ENCODE data around the gene TLR2.

The TLR2 gene, protein sequence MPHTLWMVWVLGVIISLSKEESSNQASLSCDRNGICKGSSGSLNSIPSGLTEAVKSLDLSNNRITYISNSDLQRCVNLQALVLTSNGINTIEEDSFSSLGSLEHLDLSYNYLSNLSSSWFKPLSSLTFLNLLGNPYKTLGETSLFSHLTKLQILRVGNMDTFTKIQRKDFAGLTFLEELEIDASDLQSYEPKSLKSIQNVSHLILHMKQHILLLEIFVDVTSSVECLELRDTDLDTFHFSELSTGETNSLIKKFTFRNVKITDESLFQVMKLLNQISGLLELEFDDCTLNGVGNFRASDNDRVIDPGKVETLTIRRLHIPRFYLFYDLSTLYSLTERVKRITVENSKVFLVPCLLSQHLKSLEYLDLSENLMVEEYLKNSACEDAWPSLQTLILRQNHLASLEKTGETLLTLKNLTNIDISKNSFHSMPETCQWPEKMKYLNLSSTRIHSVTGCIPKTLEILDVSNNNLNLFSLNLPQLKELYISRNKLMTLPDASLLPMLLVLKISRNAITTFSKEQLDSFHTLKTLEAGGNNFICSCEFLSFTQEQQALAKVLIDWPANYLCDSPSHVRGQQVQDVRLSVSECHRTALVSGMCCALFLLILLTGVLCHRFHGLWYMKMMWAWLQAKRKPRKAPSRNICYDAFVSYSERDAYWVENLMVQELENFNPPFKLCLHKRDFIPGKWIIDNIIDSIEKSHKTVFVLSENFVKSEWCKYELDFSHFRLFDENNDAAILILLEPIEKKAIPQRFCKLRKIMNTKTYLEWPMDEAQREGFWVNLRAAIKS

DNA sequence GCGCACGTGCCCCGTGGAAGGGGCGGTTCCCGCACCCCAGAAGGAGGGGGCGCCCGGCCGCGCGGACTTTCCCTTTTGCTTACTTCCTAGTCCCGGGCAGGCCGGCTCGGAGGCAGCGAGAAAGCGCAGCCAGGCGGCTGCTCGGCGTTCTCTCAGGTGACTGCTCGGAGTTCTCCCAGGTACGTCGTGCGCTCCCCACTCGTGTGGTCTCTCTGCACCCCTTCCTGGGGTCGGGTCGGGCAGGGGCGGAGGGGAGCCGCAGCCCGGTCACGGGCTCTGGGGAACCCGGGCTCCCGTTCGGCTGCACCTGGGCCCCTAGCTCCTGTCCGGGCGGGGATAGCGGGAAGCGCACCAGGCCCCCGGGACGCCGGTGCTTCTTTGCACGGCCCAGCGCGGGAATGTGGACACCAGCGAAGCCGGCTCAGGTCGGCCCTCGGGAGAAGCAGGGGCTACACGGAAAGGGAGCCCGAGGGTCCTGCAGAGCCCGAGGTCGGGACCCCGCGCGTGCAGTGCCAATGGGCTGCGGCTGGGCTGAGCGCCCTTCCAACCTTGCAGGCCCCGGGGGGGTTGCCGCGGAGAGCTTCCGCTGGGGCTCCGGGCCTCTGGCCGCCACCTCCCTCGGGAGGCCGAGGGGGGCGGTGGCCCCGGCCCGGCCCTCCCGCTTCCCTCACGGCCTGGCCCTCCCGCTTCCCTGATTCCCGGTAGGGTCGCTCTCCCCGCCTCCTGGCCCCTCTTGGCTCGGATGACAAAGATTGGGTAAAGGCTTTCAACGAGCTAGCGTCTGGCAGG lies at the start of gene TLR2:
Gene TLR2 (plus strand): TSS at position 99 of the 789 bp plus-strand sequence. CDS start 18,628 bp downstream, outside the sequence.
- peak; percentile 68 for DNase-seq

DNA sequence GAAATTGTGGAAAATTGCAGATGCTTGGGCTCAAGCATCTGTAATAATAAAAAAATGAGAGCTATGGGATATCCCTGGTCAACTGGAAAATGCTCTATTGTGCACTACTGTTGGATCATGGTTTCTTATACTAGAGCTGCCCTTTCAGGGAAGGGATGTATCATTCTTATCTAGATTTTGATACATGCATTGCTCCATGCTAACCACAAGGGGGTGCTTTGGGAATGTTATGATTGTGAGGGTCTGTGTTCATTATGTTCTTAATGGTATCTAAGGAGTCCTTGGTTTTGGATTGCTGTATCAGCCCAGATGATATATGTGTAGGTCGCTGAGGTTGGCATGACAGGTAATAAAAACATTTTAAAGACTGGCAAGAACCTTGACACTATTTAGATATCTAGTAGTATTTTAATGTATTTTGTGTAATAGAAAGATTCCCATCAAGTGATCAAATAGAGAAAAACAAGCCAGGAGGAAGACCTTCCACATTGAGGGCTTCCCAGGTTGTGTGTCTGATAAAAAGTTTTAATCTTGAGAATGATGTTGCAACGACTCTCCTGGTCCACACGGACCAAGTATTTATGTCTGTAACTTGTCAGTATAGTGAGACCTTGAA lies 49.2 kb upstream of the TLR2 start:
- no peak for DNase-seq

DNA sequence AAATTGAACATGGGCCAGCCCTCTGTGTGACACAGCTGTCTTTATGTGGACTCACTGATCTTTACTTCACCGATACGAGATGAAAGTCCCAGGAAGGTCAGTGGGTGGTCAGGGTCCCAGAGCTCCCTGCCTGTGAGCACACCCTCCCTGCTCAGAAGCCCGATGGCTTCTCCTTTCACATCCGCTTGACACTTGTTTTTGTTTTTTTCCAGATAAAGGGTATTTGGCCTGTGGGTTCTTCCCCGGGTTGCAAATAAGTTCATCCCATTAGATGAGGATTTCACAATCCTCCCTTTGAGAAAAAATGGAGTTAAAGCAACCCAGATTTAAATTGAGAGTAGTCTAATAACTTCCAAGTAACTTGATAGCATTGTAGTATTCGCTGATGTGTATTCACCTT lies 48.2 kb upstream of the TLR2 start:
- DNase-seq: no peak

DNA sequence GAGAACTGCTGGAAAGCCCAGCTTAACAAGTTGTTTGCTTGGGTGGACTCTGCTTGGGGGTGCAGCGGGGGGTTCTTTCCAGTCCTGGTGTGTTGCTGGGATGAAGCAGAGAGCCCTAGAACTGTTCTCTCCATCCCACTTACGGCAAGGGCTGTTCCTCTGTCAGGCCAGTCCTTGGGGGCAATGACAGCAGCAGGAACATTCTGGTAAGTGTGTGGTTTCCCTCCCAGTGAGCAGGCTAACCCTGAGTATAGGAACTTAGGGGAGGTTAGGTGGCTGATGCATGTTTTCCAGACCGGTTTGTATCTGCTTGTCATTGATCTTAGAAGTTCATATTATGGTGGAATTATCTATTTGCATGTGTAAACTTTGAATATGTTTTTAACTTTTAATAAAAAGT lies 46.9 kb upstream of the TLR2 start:
- no peak for DNase-seq

DNA sequence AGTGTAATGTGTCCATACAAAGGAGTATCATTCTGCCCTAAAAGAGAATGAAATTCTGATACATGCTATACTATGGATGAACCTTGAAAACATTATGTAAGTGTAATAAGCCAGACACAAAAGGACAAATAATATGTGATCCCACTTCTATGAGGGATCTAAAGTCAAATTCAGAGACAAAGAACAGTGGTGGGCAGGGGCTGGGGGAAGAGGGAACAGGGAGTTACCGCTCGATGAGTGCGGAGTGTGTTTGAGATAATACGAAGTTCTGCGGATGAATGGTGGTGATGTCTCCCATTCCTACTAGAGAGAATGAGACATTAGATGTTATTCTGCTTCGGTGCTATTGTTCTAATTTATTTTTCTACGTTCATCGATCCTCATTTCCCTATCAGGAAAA lies 46.1 kb upstream of the TLR2 start:
- DNase-seq: no peak

DNA sequence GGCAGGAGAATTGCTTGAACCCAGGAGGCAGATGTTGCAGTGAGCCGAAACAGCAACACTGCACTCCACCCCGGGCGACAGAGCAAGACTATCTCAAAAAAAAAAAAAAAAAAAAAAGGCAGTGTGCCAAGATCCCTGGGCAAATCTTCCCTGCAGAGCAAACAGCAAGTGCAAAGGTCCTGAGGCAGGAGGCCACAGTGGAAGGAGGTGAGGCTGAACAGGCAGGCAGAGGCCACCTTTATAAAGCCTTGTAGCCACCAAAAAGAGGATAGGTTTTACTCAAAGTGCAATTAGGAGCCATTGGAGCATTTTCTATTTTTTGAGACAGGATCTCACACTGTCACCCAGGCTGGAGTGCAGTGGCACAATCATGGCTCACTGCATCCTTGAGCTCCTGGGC lies 45.1 kb upstream of the TLR2 start:
- DNase-seq: no peak

DNA sequence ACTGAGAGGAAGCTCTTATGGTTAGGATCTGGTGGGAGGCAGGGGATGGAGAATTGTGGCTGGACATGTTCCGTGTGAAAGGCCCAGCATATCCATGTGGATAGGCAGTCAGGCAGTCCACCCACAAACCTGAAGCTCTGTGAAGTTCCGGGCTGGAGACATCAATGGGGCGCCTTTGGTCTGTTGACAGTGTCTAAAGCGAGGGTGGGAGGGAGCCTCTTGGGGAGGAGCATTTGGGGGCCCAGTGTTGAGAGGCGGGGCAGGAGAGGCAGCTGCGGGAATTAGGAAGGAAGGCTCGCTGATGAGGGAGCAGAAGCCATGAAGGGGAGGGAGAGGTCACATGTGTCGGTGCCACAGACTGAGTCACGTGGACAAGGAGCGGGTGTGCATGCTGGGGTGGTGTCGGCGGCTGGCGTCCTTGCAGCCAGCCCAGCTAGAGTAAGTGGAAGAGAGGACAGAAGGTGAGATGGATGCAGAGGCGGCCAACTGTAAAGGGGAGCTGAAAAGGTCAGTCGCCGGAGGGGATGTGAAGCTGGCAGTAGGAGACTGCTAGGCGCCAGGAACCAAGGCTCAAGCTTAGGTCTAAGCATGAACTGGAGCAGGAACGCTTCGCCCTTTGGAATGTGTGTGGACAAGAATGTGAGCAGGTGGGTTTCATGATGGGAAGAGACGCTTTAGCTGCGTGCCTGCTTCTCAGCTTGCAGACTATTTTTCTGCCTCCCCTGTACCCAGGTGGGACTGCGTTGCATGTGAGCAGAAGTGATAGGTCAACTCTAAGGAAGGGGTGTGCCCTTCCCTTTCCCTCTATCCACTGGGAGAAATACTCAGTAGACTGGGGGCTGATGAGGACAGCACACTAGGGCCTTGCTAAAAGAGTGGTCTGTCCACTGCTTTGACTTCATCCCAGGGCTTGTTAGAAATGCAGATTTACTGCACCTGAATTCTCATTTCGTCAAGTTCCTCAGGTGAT lies 44.0 kb upstream of the TLR2 start:
- no peak for DNase-seq

DNA sequence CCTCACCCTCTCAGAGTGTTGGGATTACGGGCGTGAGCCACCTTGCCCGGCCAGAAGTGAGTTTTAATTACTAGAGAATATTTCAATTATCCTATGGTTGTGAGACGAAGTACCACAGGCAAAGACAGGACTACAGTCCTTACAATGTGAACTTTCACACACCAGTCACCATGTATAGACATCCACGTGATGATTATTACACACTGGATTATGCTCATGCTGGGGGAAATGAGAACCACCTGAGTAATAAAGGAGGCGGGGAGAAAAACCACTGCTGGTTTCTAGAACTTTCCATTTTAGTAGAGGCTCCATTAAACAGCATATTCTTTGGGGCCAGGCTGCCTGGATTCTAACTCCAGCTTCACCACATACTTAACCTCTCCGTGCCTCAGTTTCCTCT lies 42.5 kb upstream of the TLR2 start:
- DNase-seq: no peak

DNA sequence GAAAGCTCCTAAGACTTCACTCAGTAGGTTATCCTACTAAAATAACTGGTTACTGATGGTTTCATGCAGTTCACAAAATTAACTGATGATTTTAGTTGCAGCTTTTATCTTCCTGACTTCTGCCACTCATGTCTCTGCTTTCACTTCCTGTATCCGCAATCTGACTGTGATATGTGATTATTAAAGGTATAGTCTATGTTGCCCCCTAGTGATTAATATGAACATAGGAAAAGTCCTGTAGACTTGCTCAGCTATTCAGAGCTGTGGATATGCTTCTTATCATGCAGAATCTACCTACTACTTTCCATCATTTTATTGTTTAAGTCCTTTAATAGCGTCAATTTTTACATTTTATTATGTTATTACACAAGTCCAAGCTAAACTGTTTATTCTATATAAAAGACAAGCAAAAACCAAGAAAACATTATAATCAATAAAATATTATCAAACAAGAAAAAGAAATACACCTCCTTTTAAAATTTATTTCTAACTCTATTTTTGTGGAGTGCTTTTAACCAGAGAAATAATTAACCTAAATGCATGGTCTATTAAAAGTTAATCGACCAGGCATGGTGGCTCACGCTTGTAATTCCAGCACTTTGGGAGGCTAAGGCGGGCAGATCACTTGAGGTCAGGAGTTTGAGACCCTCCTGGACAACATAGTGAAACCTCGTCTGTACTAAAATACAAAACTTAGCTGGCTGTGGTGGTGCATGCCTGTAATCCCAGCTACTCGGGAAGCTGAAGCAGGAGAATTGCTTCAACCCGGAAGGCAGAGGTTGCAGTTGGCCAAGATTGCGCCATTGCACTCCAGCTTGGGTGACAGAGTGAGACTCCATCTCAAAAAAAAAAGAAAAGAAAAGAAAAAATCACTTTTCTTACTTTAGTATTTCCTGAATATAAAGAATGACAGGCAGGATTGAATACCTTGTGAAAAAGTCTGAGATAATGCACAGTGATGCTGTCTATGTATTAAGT lies 40.4 kb upstream of the TLR2 start:
- DNase-seq: no peak

DNA sequence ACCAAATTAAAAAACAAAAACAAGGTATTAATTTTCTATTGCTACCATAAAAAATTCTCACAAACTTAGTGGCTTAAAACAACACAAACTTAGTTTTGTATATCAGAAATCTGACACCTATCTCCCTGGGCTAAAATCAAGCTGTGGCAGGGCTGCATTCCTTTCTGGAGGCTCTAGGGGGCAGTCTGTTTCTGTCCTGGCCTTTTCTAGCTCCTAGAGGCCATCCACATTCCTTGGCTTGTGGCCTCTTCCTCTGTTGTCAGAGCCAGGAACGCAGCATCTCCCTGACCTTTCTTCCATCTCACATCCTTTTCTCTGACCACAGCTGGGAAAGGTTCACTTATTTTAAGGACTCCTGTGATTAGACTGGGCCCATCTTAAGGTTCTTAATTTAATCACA lies 38.9 kb upstream of the TLR2 start:
- DNase-seq: peak; percentile 39

DNA sequence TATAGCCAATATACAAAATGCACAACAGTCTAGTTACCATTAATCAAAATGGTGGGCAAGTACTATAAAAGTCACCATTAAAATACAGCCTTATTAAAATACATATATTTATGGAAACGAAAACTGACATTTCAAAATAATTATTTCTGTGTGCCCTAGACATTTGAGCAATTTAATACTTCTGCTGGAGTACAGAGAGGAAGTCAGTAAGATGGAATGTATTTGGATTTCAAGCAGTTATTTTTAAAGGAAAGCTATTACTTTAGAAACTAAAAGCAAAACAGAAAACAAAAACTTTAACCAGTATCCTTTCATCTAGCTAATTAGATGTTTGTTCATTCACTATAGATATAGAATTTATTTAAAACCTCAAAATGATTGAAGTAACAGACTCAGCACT lies 37.8 kb upstream of the TLR2 start:
- DNase-seq: no peak

DNA sequence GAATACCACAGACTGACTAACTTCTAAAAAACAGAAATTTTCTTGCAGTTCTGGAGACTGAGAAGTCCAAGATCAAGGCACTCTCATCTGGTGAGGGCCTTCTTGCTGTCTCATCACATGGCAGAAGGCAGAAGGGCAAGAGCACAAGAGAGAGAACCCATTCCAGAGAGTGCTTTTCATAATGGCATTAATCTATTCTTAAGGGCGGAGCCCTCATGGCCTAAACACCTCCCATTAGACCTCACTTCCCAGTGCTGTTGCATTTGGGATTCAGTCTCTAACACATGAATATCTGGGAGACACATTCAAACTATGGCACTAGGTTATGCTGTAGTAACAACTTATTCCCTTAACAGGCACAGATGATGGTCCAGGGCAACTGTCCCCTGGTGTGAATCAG lies 37.1 kb upstream of the TLR2 start:
- no peak for DNase-seq

DNA sequence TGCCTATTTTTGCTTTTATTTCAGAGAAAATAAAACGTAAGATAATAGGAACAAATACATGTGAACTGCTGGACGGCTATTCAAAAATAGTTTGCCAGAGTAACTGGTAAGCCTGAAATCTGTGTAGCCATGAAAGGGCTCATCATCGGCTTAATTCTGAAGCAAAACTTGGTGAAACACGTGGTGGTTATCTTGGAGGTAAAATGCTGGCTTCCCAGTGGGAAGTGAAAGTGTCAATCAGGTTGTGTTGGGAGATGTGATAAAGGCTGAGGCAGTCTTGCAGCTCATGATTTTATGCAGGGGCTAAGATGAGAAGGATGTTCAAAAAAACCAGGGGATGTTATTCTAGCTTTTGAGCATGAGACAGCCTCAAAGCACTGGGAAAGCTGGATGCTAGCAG lies 36.1 kb upstream of the TLR2 start:
- no peak for DNase-seq

DNA sequence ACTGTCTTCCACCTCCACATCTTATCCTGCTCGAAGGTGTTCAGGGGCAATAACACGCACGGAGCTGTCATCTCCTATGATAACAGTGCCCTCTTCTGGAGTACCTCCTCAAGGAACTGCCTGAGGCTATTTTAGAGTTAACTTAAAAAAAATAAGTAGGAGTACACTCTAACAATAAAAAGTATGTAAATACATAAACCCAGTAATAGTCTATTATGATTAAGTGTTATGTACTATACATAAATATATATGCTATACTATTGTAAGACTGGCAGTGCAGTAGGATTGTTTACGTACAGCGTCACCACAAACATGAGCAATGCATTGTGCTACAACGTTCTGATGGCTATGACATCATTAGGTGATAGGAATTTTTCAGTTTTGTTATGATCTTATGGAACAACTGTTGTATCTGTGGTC lies 34.5 kb upstream of the TLR2 start:
- DNase-seq: no peak

DNA sequence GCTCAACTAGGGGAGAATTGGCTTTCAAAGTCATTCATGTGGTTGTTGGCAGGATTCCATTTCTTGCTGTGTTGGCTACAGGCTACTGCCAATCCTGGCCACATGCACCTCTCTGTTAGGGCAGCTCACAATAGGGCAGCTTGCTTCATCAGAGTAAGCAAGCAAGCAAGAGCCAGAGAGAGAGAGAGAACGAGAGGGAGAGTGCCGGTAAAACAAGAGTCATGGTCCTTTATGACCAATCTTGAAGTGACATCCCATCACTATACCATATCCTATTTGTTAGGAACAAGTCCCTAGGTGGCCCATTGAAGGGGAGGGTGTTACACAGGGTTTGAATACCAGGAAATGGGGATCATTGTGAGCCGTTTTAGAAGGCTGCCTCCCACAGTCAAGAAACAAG lies 33.0 kb upstream of the TLR2 start:
- DNase-seq: no peak

DNA sequence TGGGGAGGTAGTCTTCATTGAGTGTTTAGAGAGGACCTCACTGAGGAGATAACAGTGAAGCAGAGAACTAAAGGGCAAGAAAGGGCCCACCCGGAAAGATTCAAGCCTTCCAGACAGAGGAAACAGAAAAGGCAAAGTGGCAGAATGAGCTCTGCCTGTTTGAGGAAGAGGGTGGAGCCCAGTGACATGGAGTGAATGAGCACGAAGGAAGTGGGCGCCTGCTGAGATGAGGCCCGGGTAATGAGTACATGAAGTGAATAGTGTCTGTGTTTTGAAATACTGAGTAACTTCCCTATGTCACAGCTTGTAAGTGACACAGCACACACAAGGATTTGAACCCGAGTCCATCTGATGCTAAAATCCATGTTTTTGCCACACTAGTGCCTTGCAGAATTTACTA lies 32.5 kb upstream of the TLR2 start:
- peak; percentile 59 for DNase-seq

DNA sequence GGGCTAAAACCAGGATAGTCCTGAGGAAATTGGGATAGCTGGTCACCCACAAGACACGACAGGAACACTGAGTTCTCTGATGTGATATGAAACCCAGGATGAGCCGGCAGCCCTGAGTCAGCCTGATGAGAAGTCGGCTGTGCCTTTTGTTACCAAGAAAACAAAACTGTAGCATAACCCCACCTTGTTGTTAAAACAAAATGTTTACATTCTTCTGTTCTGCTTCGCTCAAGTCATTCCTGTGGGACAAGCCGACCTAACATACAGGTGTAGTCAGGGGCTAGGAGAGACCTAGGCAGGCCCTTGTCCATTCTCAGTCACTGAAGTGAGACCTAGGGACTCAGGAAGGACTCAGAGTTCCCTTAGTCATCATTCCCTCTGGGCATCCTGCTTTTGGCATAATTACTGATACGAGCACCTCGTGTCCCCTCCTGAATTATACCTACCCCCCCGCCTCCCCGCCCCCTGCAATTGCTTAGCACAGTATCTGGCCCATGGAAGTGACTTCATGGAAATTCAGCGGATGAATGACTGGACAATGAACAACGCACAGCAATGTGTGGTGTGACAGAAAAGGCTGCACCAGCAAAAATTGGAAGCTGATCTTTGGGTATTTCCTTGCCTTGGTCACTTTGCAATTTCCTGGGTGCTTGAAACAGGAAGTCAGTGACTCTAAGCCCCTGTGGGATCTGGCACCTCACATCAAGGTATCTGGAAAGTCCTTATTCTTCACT lies 31.9 kb upstream of the TLR2 start:
- DNase-seq: no peak

DNA sequence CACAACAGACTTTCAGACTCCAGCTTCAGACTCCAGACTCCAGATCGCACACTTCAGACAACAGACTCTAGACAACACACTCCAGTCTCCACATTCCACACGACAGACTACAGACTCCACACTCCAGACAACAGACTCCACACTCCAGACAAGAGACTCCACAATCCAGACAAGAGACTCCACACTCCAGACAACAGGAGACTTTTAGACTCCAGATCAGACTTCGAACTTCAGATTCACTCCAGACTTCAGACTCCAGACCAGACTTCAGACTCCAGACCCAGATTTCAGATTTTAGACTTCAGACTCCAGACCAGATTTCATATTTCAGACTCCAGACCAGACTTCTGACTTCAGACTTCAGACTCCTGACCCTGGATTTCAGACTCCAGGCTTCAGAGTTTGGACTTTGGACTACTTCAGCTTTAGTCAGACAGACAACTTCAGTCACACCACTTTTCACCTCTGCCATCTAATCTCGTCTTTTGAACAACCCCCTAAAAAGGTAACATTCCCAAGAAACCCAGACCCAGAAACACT lies 29.0 kb upstream of the TLR2 start:
- no peak for DNase-seq

DNA sequence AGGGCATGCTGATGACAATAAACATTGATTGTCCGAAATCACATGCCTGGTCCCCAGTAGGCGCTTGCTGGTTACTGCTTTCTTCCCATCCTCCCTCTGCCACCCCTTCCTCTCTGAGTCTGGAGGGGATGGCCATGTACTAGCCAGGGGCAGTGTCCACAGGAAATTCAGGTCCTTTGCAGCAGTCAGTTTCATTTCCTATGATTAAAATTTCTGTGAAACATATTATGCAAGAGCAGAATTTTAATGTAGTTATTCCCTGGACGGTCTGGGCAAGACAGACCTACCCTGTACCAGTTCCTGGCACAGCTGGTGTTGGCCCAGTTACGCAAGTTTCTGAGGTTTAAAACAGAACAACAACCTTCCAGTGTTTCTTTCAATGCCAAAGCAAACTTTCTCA lies 28.2 kb upstream of the TLR2 start:
- DNase-seq: no peak
